Fibroblast of villous mesenchyme (primary cell): Measurements from ENCODE around the gene LSP1. TPM values are rescaled to one million over a fixed set of nuclear protein-coding genes. Genes with fewer than 3 reads are reported as not detected.

Experiments used
- DNase-seq: peaks from one replicate; pipeline ENCODE4 v3.0.0-alpha.2; 2010; ENCODE audit warnings: low read depth
- H3K4me3 ChIP-seq: 2 replicates; pipeline ENCODE4 v1.5.1; 2011; ENCODE audit warnings: low read depth, mild to moderate bottlenecking, low read length
- CTCF ChIP-seq: IDR thresholded peaks from 2 replicates; pipeline ENCODE4 v1.5.1; 2012; ENCODE audit warnings: low read depth, mild to moderate bottlenecking, low read length; ENCODE audit not compliant: insufficient read depth
- total RNA-seq: library from RNA; depleted of rRNA; stranded (reverse); fragments of >200 nt; gene quantifications from 2 replicates; pipeline ENCODE4 v1.2.3, GENCODE V29; 2012

The LSP1 gene
- total RNA-seq, 1 donor = not detected

- DNase-seq = no peak
- no peak overlapping the region for H3K4me3 ChIP-seq
- TF ChIP-seq CTCF = no peak
These were observed 39.2 kb downstream of the LSP1 start for GRCh38 chr11:1892116-1892515.

- TF ChIP-seq CTCF = no peak
These were observed 39.7 kb downstream of the LSP1 start for GRCh38 chr11:1892558-1892957.

GRCh38 chr11:1893581-1894359 is 40.9 kb downstream of the LSP1 start:
- TF ChIP-seq CTCF = no peak

More at GRCh38 chr11:1892558-1892957, 39.7 kb downstream of the LSP1 start:
- H3K4me3 ChIP-seq = no peak overlapping the region
- no peak for DNase-seq

GRCh38 chr11:1894759-1895158 is 41.9 kb downstream of the LSP1 start:
- TF ChIP-seq CTCF = no peak
- H3K4me3 ChIP-seq = no peak overlapping the region
- DNase-seq = no peak

More at GRCh38 chr11:1893581-1894359, 40.9 kb downstream of the LSP1 start:
- no peak overlapping the region for H3K4me3 ChIP-seq
- DNase-seq = no peak

GRCh38 chr11:1896468-1896867 is 43.6 kb downstream of the LSP1 start:
- H3K4me3 ChIP-seq = no peak overlapping the region
- no peak for DNase-seq
- TF ChIP-seq CTCF = no peak

- no peak for DNase-seq
- no peak for TF ChIP-seq CTCF
- no peak overlapping the region for H3K4me3 ChIP-seq
These were observed 44.0 kb downstream of the LSP1 start for GRCh38 chr11:1896923-1897322.

GRCh38 chr11:1899090-1899489 is 46.2 kb downstream of the LSP1 start:
- DNase-seq = no peak
- H3K4me3 ChIP-seq = no peak overlapping the region

More at GRCh38 chr11:1899090-1899489, 46.2 kb downstream of the LSP1 start:
- no peak for TF ChIP-seq CTCF
